Fibroblast of villous mesenchyme (primary cell): ENCODE data around the gene INAFM2. TPM values are rescaled to one million over a fixed set of nuclear protein-coding genes. Genes with fewer than 3 reads are reported as not detected.

Experiments
- DNase-seq: peaks from one replicate; pipeline ENCODE4 v3.0.0-alpha.2; 2010; ENCODE audit warnings: low read depth
- H3K4me3 ChIP-seq: 2 replicates; pipeline ENCODE4 v1.5.1; 2011; ENCODE audit warnings: low read depth, mild to moderate bottlenecking, low read length
- CTCF ChIP-seq: IDR thresholded peaks from 2 replicates; pipeline ENCODE4 v1.5.1; 2012; ENCODE audit warnings: low read depth, mild to moderate bottlenecking, low read length; ENCODE audit not compliant: insufficient read depth
- total RNA-seq: library from RNA; depleted of rRNA; stranded (reverse); fragments of >200 nt; gene quantifications from 2 replicates; pipeline ENCODE4 v1.2.3, GENCODE V29; 2012

Gene INAFM2
- total RNA-seq = 11.9 and 16.8 TPM in 2 replicates

- peak; percentile 97 for DNase-seq
- H3K4me3 ChIP-seq = peak within 1 kb of the TSS; percentile 75
- peak; percentile 55 for TF ChIP-seq CTCF
These were observed at the start of gene INAFM2 for GRCh38 chr15:40323239-40323952. Gene INAFM2 (plus strand): TSS chr15:40323692. CDS start chr15:40324056, 364 bp downstream.

- no peak overlapping the region for H3K4me3 ChIP-seq
- TF ChIP-seq CTCF = peak; percentile 100
- DNase-seq = peak; percentile 88
These were observed 48.9 kb upstream of the INAFM2 start for GRCh38 chr15:40274350-40275274.

- H3K4me3 ChIP-seq = no peak overlapping the region
- DNase-seq = no peak
- TF ChIP-seq CTCF = no peak
These were observed 48.0 kb upstream of the INAFM2 start for GRCh38 chr15:40275523-40275922.

- no peak for DNase-seq
- TF ChIP-seq CTCF = no peak
- H3K4me3 ChIP-seq = no peak overlapping the region
These were observed 47.5 kb upstream of the INAFM2 start for GRCh38 chr15:40275954-40276353.

- no peak for DNase-seq
- TF ChIP-seq CTCF = no peak
- H3K4me3 ChIP-seq = no peak overlapping the region
These were observed 46.6 kb upstream of the INAFM2 start for GRCh38 chr15:40276927-40277326.

GRCh38 chr15:40277471-40277870, 46.0 kb upstream of the INAFM2 start:
- TF ChIP-seq CTCF = no peak
- DNase-seq = no peak
- no peak overlapping the region for H3K4me3 ChIP-seq
